ENCODE results near the gene GPAM. TPM values are rescaled to one million over a fixed set of nuclear protein-coding genes. Genes with fewer than 3 reads are reported as not detected.

The GPAM gene
- total RNA-seq, 1 donor from 2014 or later: 15.4 TPM

DNA sequence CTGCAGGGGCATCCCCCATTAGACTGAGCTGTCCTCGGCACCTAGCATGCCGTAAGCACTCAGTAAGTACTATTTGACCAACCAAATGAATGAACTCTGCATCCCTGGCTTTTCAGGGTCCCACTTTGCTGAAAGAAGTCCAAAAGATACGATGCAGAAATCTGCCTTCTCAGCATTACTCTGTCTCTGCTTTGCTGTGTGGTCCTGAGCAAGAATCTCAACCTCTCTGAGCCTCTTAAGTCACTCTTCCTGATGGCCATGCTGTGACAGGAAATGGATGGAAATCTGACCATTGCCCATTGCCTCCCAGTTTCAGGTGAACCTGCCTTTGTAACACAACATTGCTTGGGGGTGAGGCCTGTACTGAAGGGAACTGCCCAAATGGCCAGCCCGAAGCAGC, 48.0 kb downstream of the GPAM start:
- Mint-ChIP-seq H3K27me3 (ENCODE audit: low read depth, unreplicated experiment) (peaks cover 12% of the 10 kb centered on the region), H3K27ac (ENCODE audit: unreplicated experiment) (no peak overlapping the region), H3K4me3 (ENCODE audit: unreplicated experiment) (no peak overlapping the region), H3K4me1 (ENCODE audit: low read depth, unreplicated experiment) (no peaks in the 10 kb centered on the region), H3K9me3 (ENCODE audit: unreplicated experiment) (no peaks in the 10 kb centered on the region), H3K36me3 (ENCODE audit: low read depth, unreplicated experiment) (peaks cover 4% of the 10 kb centered on the region)
- Histone ChIP-seq H3K79me2 (ENCODE audit: insufficient read depth, low read length) (no peaks in the 10 kb centered on the region), H3K36me3 (ENCODE audit: insufficient read depth, low read length) (no peaks in the 10 kb centered on the region), H3K4me2 (ENCODE audit: low read length) (no peak overlapping the region), H4K20me1 (ENCODE audit: insufficient read depth, low read length) (no peaks in the 10 kb centered on the region), H3K4me3 (ENCODE audit: insufficient read depth, low read depth, low read length) (no peak overlapping the region), H3K27ac (ENCODE audit: low read depth, low read length) (no peak overlapping the region), H3K9me3 (ENCODE audit: insufficient read depth, low read depth, low read length) (no peaks in the 10 kb centered on the region), H3K27me3 (ENCODE audit: insufficient read depth, low read length) (no peaks in the 10 kb centered on the region), H3K4me1 (ENCODE audit: insufficient read depth, low read length) (no peaks in the 10 kb centered on the region), H2AFZ (ENCODE audit: low read depth, low read length) (no peak overlapping the region), H3K9ac (ENCODE audit: low read length) (no peak overlapping the region)
- no peak for FAIRE-seq
- no peak for DNase-seq (ENCODE audit: low read depth)
- TF ChIP-seq, protein P1, sequence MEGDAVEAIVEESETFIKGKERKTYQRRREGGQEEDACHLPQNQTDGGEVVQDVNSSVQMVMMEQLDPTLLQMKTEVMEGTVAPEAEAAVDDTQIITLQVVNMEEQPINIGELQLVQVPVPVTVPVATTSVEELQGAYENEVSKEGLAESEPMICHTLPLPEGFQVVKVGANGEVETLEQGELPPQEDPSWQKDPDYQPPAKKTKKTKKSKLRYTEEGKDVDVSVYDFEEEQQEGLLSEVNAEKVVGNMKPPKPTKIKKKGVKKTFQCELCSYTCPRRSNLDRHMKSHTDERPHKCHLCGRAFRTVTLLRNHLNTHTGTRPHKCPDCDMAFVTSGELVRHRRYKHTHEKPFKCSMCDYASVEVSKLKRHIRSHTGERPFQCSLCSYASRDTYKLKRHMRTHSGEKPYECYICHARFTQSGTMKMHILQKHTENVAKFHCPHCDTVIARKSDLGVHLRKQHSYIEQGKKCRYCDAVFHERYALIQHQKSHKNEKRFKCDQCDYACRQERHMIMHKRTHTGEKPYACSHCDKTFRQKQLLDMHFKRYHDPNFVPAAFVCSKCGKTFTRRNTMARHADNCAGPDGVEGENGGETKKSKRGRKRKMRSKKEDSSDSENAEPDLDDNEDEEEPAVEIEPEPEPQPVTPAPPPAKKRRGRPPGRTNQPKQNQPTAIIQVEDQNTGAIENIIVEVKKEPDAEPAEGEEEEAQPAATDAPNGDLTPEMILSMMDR (IDR thresholded peaks at IDR 0.05; ENCODE audit: insufficient read depth, low read depth, low read length): no peak
- no peak for TF ChIP-seq EZH2 (IDR thresholded peaks at IDR 0.05; ENCODE audit: insufficient read depth, low read length)

DNA sequence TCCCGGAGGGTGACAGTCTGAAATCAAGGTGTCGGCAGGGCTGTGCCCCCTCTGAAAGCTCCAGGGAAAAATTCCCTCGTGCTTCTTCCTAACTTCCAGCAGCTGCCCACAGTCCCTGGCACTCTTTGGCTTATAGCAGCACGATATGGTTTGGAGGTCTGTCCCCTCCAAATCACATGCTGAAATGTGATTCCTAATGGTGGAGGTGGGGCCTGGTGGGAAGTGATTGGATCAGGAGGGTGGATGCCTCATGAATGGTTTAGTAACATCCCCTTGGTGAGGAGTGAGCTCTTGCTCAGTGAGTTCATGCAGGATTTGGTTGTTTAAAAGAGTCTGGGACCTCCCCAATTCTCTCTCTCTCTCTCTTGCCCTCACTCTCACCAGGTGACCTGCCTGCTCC, 51.1 kb downstream of the GPAM start:
- H3K9me3 ChIP-seq (ENCODE audit: insufficient read depth, low read depth, low read length): no peaks in the 10 kb centered on the region
- H3K9ac ChIP-seq (ENCODE audit: low read length): no peak overlapping the region
- H3K27me3 ChIP-seq (ENCODE audit: insufficient read depth, low read length): no peaks in the 10 kb centered on the region
- no peaks in the 10 kb centered on the region for H3K79me2 ChIP-seq (ENCODE audit: insufficient read depth, low read length)
- H3K4me1 Mint-ChIP-seq (ENCODE audit: low read depth, unreplicated experiment): no peaks in the 10 kb centered on the region
- no peaks in the 10 kb centered on the region for H3K4me1 ChIP-seq (ENCODE audit: insufficient read depth, low read length)
- H3K27me3 Mint-ChIP-seq (ENCODE audit: low read depth, unreplicated experiment): peaks cover 14% of the 10 kb centered on the region
- H2AFZ ChIP-seq (ENCODE audit: low read depth, low read length): no peak overlapping the region
- H3K27ac Mint-ChIP-seq (ENCODE audit: unreplicated experiment): no peak overlapping the region
- FAIRE-seq (no peak), DNase-seq (ENCODE audit: low read depth) (no peak)
- peaks cover 2% of the 10 kb centered on the region for H3K9me3 Mint-ChIP-seq (ENCODE audit: unreplicated experiment)
- TF ChIP-seq EZH2 (IDR thresholded peaks at IDR 0.05; ENCODE audit: insufficient read depth, low read length): no peak
- TF ChIP-seq, protein P1 (IDR thresholded peaks at IDR 0.05; ENCODE audit: insufficient read depth, low read depth, low read length): no peak
- no peaks in the 10 kb centered on the region for H4K20me1 ChIP-seq (ENCODE audit: insufficient read depth, low read length)
- H3K36me3 ChIP-seq (ENCODE audit: insufficient read depth, low read length): no peaks in the 10 kb centered on the region
- no peak overlapping the region for H3K27ac ChIP-seq (ENCODE audit: low read depth, low read length)
- no peaks in the 10 kb centered on the region for H3K36me3 Mint-ChIP-seq (ENCODE audit: low read depth, unreplicated experiment)
- no peak overlapping the region for H3K4me2 ChIP-seq (ENCODE audit: low read length)
- H3K4me3 ChIP-seq (ENCODE audit: insufficient read depth, low read depth, low read length): no peak overlapping the region
- no peak overlapping the region for H3K4me3 Mint-ChIP-seq (ENCODE audit: unreplicated experiment)

DNA sequence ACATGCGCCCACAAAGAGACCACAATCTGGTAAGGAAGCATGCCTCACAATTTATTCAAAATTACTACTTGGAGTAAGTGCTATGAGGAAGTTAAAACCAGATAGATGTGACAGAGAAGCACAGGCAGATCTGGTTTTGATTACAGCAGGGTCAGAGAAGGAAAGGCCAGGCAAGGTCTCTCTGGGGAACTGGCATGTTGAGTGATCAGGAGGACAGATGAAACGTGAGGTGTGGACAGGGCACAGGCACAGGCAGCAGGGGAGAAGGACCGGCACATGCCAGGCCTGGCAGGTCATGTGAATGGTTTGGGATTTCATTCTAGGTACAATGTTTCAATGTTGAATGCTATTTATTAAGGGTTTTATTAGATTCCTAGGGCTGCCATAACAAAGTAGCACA, 51.6 kb downstream of the GPAM start:
- Mint-ChIP-seq H3K27ac (ENCODE audit: unreplicated experiment) (no peak overlapping the region), H3K4me3 (ENCODE audit: unreplicated experiment) (no peak overlapping the region), H3K9me3 (ENCODE audit: unreplicated experiment) (peaks cover 2% of the 10 kb centered on the region), H3K36me3 (ENCODE audit: low read depth, unreplicated experiment) (no peaks in the 10 kb centered on the region), H3K4me1 (ENCODE audit: low read depth, unreplicated experiment) (no peaks in the 10 kb centered on the region), H3K27me3 (ENCODE audit: low read depth, unreplicated experiment) (peaks cover 14% of the 10 kb centered on the region)
- no peak overlapping the region for H3K4me2 ChIP-seq (ENCODE audit: low read length)
- H2AFZ ChIP-seq (ENCODE audit: low read depth, low read length): no peak overlapping the region
- no peaks in the 10 kb centered on the region for H3K27me3 ChIP-seq (ENCODE audit: insufficient read depth, low read length)
- H3K9ac ChIP-seq (ENCODE audit: low read length): no peak overlapping the region
- TF ChIP-seq, protein P1 (IDR thresholded peaks at IDR 0.05; ENCODE audit: insufficient read depth, low read depth, low read length): no peak
- TF ChIP-seq EZH2 (IDR thresholded peaks at IDR 0.05; ENCODE audit: insufficient read depth, low read length): no peak
- DNase-seq (ENCODE audit: low read depth): no peak
- H3K27ac ChIP-seq (ENCODE audit: low read depth, low read length): no peak overlapping the region
- H3K36me3 ChIP-seq (ENCODE audit: insufficient read depth, low read length): no peaks in the 10 kb centered on the region
- H3K4me1 ChIP-seq (ENCODE audit: insufficient read depth, low read length): no peaks in the 10 kb centered on the region
- H3K4me3 ChIP-seq (ENCODE audit: insufficient read depth, low read depth, low read length): no peak overlapping the region
- no peaks in the 10 kb centered on the region for H3K9me3 ChIP-seq (ENCODE audit: insufficient read depth, low read depth, low read length)
- no peak for FAIRE-seq
- no peaks in the 10 kb centered on the region for H4K20me1 ChIP-seq (ENCODE audit: insufficient read depth, low read length)
- no peaks in the 10 kb centered on the region for H3K79me2 ChIP-seq (ENCODE audit: insufficient read depth, low read length)

Data from astrocyte (in vitro differentiated cells and primary cell).